Central memory CD8-positive, alpha-beta T cell (primary cell): ENCODE data around the gene PRKAG3.

Experiments used
- ATAC-seq: fragments of 150-1000 bp; cut with Tn5 transposase; replicated peaks from 2 replicates; pipeline ENCODE4 v1.10.0; 2022; ENCODE audit warnings: mild to moderate bottlenecking, moderate FRiP score, moderate number of reproducible peaks; ENCODE audit not compliant: poor library complexity, severe bottlenecking; ENCODE audit errors: extremely low read depth
- DNase-seq, 2 donors: peaks; one replicate each; pipeline ENCODE4 v3.0.0; 2021; ENCODE audit warnings: low spot score in 2 of 2
- H3K27ac Mint-ChIP-seq: one replicate; pipeline ENCODE4 v1.8.0; 2022; ENCODE audit warnings: low read depth, mild to moderate bottlenecking, moderate library complexity, mixed read lengths
- H3K27me3 Mint-ChIP-seq: one replicate; pipeline ENCODE4 v1.8.0; 2022; ENCODE audit warnings: mixed read lengths
- H3K36me3 Mint-ChIP-seq: one replicate; pipeline ENCODE4 v1.8.0; 2022; ENCODE audit warnings: mild to moderate bottlenecking, moderate library complexity, mixed read lengths; ENCODE audit not compliant: insufficient read depth
- H3K4me1 Mint-ChIP-seq: one replicate; pipeline ENCODE4 v1.8.0; 2022; ENCODE audit warnings: mixed read lengths
- H3K4me3 Mint-ChIP-seq: one replicate; pipeline ENCODE4 v1.8.0; 2022; ENCODE audit warnings: mild to moderate bottlenecking, moderate library complexity, mixed read lengths
- H3K9me3 Mint-ChIP-seq: one replicate; pipeline ENCODE4 v1.8.0; 2022; ENCODE audit warnings: mixed read lengths

The PRKAG3 gene

GRCh38 chr2:218827701-218828476 lies 3.7 kb downstream of the PRKAG3 start:
- DNase-seq (no peak), ATAC-seq (no peak)
- Mint-ChIP-seq H3K4me1 (no peaks in the 10 kb centered on the region), H3K36me3 (no peaks in the 10 kb centered on the region), H3K9me3 (no peaks in the 10 kb centered on the region), H3K27ac (no peak overlapping the region), H3K27me3 (peaks cover 67% of the 10 kb centered on the region), H3K4me3 (no peak overlapping the region)

DNA sequence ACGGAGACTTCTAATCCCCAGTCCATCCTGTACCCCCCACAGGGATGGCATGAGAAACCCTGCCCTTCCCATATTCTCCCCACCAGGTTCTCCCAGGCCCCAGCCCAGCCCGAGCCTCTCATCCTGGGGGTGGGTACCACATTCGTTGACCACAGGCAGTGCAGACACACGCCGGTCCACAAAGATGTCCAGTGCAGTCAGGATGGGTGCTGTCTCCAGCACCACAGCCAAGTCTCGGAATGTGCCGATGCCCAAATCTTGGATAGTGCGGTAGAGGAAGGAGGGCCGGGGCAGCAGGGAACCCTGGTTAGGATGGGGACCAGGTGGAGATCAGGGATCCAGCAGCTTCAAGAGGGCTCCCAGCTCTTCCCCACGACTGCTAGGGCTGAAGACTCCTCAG lies 4.8 kb downstream of the PRKAG3 start:
- no peak for ATAC-seq
- H3K4me3 Mint-ChIP-seq, result no peak overlapping the region
- no peaks in the 10 kb centered on the region for H3K36me3 Mint-ChIP-seq
- DNase-seq, result no peak
- H3K4me1 Mint-ChIP-seq, result no peaks in the 10 kb centered on the region
- no peaks in the 10 kb centered on the region for H3K9me3 Mint-ChIP-seq
- H3K27ac Mint-ChIP-seq, result no peak overlapping the region
- peaks cover 67% of the 10 kb centered on the region for H3K27me3 Mint-ChIP-seq

DNA sequence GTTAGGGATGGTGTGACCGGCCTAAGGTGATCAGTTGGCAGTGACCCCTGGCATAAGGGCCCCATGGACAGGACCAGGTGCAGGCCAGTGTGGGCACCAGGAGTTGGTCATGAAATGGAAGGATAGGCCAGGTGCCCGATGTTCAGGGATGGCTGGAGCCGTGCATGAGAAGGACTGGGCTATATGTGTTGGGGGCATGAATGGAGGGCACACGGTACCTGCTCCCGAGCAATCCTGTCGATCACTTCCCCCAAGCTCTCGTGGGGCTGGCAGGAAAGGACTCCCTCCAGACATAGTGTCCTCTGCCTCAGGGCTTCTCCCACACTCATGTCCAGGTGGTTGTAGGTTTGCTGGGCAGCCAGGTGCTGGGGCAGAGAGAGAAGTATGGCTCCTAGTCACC lies 7.6 kb downstream of the PRKAG3 start:
- Mint-ChIP-seq H3K4me3 (no peak overlapping the region), H3K4me1 (no peaks in the 10 kb centered on the region), H3K27me3 (peaks cover 69% of the 10 kb centered on the region), H3K36me3 (peaks cover 2% of the 10 kb centered on the region), H3K9me3 (no peaks in the 10 kb centered on the region), H3K27ac (peak overlapping the region; percentile 74)
- no peak for ATAC-seq
- DNase-seq, result no peak

DNA sequence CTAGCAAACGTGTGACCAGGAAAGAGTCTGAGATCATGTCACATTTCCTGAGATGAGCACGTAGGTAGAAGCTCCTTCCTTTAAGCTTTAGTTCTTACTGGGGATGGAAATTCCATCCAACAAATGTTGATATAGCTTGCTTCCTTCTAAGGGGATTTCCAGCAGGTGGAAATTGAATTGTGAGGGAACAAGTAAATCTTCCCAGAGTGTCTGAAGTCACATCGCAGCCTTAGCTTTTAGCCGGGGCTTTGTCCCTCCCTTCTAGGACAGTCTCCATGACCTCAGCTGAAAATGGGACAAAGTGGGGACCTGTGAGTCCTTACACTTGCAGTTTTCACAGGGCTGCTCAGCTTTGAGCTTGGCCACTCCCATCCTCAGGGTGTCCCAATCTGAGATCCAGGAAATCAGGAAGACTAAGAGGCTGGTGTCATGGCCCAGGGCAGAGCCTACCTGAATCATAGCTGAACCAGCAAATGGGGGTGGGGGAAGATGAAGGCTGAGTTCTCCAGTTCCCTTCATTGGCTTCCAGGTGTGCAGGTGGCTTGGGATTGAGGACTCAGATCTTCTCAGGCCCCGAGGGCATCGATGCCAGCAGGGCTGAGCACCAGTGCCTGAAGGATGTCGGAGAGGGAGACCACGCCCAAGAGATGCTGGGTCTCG lies 8.3 kb downstream of the PRKAG3 start:
- peak overlapping the region; percentile 74 for H3K27ac Mint-ChIP-seq
- no peaks in the 10 kb centered on the region for H3K4me1 Mint-ChIP-seq
- no peak overlapping the region for H3K4me3 Mint-ChIP-seq
- DNase-seq, result no peak
- peaks cover 66% of the 10 kb centered on the region for H3K27me3 Mint-ChIP-seq
- no peaks in the 10 kb centered on the region for H3K9me3 Mint-ChIP-seq
- ATAC-seq, result no peak
- H3K36me3 Mint-ChIP-seq, result peaks cover 2% of the 10 kb centered on the region

DNA sequence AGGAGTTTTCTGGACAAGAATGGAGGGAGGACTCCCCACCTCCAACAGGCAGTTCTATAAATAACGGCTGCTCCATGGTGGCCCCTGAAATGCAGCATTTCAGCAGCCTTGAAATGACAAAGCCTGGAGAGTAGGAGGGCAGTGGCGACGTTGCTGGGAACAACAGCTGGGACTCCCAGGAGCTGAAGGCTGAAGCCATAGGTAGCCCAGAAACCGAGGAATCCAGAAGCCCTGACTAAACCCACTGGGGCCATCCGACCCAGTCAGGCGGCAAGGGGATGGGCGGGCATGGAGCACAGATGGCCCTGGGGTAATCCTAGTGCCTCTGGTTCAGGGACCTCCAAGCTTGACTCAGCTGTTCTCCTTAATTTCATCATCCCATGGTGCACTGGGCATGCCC lies 9.0 kb downstream of the PRKAG3 start:
- H3K27me3 Mint-ChIP-seq, result peaks cover 66% of the 10 kb centered on the region
- H3K36me3 Mint-ChIP-seq, result peaks cover 2% of the 10 kb centered on the region
- no peak overlapping the region for H3K27ac Mint-ChIP-seq
- no peaks in the 10 kb centered on the region for H3K4me1 Mint-ChIP-seq
- ATAC-seq, result no peak
- no peak overlapping the region for H3K4me3 Mint-ChIP-seq
- no peak for DNase-seq
- no peaks in the 10 kb centered on the region for H3K9me3 Mint-ChIP-seq

GRCh38 chr2:218821605-218822211 lies 9.9 kb downstream of the PRKAG3 start:
- Mint-ChIP-seq H3K27me3 (peaks cover 66% of the 10 kb centered on the region), H3K4me1 (no peaks in the 10 kb centered on the region), H3K9me3 (no peaks in the 10 kb centered on the region), H3K4me3 (no peak overlapping the region), H3K27ac (no peak overlapping the region), H3K36me3 (peaks cover 2% of the 10 kb centered on the region)
- no peak for ATAC-seq
- no peak for DNase-seq

DNA sequence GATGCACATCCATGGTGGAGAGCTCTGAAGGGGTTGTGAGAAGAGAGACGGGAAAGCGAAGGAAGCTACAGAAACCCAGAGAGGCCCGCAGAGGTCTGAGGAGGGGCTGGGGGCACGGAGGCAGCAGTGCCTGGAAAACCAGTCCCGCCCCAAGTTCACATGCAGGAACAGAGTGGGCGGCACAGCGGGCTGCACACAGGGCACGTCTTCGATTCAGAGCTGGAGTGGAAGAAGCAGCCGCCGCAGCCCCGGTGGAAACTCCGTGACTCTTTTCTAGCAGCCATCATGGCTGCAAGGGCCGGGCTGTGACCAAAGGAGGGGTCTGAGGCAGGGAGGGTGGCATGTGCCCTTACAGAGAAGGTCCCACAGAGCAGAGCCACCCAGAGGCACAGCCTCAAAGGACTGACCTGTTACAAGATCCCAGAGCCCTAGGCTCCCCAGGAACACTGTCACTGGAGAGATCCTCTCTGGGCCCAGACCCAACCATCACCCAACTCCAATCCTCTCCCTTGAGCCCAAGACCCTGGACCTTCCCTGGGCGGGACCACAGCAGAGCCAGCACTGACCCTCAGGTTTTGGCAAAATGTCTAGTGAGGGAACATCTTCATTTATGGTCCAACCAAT lies 10.7 kb downstream of the PRKAG3 start:
- H3K27me3 Mint-ChIP-seq, result peaks cover 66% of the 10 kb centered on the region
- H3K4me1 Mint-ChIP-seq, result no peaks in the 10 kb centered on the region
- DNase-seq (no peak), ATAC-seq (no peak)
- no peaks in the 10 kb centered on the region for H3K9me3 Mint-ChIP-seq
- H3K27ac Mint-ChIP-seq, result no peak overlapping the region
- H3K36me3 Mint-ChIP-seq, result peaks cover 2% of the 10 kb centered on the region
- H3K4me3 Mint-ChIP-seq, result no peak overlapping the region

- H3K27ac Mint-ChIP-seq, result no peak overlapping the region
- no peaks in the 10 kb centered on the region for H3K4me1 Mint-ChIP-seq
- H3K36me3 Mint-ChIP-seq, result peaks cover 2% of the 10 kb centered on the region
- no peak overlapping the region for H3K4me3 Mint-ChIP-seq
- ATAC-seq, result no peak
- no peaks in the 10 kb centered on the region for H3K9me3 Mint-ChIP-seq
- peaks cover 68% of the 10 kb centered on the region for H3K27me3 Mint-ChIP-seq
- DNase-seq, result no peak
Observed at GRCh38 chr2:218819093-218819492, 12.5 kb downstream of the PRKAG3 start.

DNA sequence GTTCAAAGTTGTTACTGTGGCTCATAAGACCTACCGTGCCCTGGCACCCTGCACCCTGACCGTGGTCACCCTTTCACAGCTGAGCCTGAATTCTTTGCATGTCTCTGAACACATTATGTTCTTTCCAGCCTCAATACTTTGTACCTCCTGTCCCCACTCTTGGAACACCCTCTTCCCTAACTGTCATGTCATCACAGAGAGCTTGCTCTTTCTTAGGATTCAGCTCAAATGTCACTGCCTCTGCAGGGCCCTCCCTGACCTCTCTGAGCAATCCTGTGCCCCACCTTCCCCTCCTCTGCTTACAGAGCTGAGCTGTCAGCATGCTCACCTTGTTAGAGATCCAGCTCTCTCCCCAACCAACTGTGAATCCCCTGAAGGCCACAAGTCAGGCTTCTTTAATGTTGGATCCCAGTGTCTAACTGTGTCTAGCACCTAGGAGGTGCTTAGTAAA lies 15.0 kb downstream of the PRKAG3 start:
- no peak overlapping the region for H3K27ac Mint-ChIP-seq
- ATAC-seq (no peak), DNase-seq (no peak)
- H3K4me1 Mint-ChIP-seq, result no peaks in the 10 kb centered on the region
- no peak overlapping the region for H3K4me3 Mint-ChIP-seq
- H3K27me3 Mint-ChIP-seq, result peaks cover 68% of the 10 kb centered on the region
- no peaks in the 10 kb centered on the region for H3K9me3 Mint-ChIP-seq
- H3K36me3 Mint-ChIP-seq, result peaks cover 2% of the 10 kb centered on the region

DNA sequence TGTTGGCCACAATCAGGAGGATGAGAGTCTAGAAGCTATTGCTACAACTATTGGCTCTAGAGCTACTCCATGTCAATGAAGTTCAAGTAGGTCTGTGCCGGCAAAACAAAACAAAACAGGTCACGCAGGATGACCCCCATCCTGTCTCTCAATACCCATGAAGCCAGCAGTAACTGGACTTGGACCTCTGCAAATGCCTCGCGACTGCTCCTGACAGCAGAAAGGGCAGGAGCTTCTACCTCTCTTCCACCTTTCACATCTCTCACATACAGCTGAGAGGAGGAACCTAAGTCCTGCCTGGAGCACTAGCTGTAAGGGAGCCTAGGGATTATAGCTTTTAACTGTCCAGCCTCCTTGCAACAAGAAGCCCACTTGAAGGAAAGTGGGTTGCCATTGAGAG lies 16.0 kb downstream of the PRKAG3 start:
- no peak overlapping the region for H3K27ac Mint-ChIP-seq
- H3K27me3 Mint-ChIP-seq, result peaks cover 68% of the 10 kb centered on the region
- ATAC-seq (no peak), DNase-seq (no peak)
- H3K4me1 Mint-ChIP-seq, result no peaks in the 10 kb centered on the region
- no peaks in the 10 kb centered on the region for H3K9me3 Mint-ChIP-seq
- H3K36me3 Mint-ChIP-seq, result peaks cover 2% of the 10 kb centered on the region
- H3K4me3 Mint-ChIP-seq, result no peak overlapping the region

DNA sequence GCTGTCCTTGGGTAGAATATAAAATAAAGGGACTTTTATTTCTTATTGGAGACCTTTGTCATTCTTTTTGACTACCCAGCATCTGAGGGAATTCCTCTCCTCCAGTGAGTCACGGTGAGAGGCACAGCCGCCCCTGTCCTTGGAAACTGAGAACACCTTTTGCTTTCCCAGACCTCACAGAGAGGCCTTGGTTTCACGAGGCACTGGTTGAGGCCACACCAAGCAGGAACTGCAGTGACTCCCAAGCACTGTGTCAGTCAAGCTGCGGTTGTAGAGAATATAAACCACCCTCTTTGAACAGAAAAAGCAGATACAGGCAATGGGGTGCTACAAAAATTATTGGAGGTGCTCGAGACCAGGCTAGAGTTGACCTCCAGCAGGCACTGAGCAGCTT lies 16.4 kb downstream of the PRKAG3 start:
- DNase-seq (no peak), ATAC-seq (no peak)
- Mint-ChIP-seq H3K27me3 (peaks cover 64% of the 10 kb centered on the region), H3K36me3 (peaks cover 2% of the 10 kb centered on the region), H3K9me3 (no peaks in the 10 kb centered on the region), H3K27ac (no peak overlapping the region), H3K4me3 (no peak overlapping the region), H3K4me1 (no peaks in the 10 kb centered on the region)

- ATAC-seq (no peak), DNase-seq (no peak)
- Mint-ChIP-seq H3K27ac (no peak overlapping the region), H3K9me3 (no peaks in the 10 kb centered on the region), H3K4me3 (no peak overlapping the region), H3K27me3 (peaks cover 63% of the 10 kb centered on the region), H3K36me3 (no peaks in the 10 kb centered on the region), H3K4me1 (no peaks in the 10 kb centered on the region)
Observed at GRCh38 chr2:218814540-218815243, 16.9 kb downstream of the PRKAG3 start.
